Measurements from ENCODE around the gene MATR3.

The MATR3 gene

DNA sequence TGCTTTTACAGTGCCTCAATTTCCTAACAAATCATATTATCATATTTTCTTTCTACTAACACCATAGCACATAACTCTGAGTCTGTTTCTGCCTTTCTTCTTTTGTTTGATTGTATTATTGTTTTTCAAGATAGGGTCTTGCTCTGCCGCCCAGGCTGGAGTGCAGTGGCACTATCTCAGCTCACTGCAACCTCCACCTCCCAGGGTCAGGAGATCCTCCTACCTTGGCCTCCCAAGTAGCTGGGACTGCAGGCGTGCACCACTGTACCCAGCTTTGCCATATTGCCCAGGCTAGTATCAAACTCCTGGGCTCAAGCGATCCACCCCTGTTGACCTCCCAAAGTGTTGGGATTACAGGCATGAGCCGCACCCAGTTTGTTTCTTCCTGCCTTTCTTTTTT, 66.8 kb downstream of the MATR3 start:
- no peak for DNase-seq

DNA sequence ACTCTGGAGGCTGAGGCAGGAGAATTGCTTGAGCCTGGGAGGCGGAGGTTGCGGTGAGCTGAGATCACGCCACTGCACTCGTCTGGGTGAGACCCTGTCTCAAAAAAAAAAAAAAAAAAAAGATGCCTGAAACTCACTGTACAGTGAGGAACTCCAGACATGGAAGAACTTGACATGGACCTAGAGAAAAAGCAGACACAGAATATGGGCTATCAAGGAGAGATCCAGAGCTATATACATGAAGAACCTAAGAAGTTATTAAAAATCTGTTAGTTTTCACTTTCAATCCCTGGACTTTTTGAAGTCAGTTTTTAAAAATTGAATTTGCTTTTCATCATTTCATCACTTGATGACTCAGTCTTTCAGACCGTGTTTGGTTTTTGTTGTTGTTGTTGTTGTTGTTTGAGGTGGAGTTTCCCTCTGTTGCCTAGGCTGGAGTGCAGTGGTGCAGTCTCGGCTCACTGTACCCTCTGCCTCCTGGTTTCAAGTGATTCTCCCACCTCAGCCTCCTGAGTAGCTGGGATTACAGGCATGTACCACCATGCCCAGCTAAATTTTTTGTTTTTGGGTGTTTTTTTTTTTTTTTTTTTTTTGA, 68.4 kb downstream of the MATR3 start:
- no peak for DNase-seq

DNA sequence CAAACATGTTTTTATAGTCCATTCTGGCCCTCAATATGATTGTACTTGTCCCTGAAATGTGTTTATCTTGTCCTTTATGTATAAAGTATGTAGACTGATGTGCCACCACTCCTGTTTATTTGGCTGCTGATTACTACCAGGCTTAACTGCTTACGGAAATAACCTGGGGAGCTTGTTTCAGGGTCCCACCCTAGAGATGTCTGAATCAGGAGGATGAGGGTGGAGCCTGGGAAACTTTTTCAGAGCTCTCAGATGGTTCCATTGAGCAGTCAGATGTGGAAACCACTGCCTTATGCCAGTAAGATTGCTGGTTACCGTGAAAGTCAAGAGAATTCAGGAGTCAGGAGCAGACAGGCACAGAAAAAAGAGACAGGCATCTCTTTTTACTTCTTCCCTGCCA, 70.4 kb downstream of the MATR3 start:
- DNase-seq: no peak

DNA sequence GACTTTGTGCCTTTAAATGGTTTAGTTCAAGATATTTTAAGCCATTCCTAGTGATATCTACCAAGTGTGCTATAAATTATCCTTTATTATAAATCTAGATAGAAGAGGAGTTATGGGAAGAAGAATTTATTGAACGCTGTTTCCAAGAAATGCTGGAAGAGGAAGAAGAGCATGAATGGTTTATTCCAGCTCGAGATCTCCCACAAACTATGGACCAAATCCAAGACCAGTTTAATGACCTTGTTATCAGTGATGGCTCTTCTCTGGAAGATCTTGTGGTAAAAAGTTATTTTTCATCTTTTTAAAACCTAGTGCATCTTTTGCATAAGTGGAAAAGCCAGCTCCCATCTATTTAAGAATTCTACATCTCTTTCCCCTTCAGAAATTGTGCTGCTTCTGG, 70.9 kb downstream of the MATR3 start:
- DNase-seq: no peak

DNA sequence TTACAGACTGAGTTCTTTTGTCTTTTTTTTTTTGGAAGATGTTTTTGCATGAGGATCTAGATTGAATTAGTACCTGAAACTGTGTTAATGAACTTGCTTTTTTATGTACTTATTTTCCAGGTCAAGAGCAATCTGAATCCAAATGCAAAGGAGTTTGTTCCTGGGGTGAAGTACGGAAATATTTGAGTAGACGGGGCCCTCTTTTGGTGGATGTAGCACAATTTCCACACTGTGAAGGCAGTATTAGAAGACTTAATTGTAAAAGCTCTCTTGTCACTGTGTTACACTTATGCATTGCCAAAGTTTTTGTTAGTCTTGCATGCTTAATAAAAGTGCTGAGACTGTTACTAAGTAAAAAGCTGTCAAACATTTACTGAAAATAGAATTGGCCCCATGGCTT, 75.1 kb downstream of the MATR3 start:
- DNase-seq: no peak

DNA sequence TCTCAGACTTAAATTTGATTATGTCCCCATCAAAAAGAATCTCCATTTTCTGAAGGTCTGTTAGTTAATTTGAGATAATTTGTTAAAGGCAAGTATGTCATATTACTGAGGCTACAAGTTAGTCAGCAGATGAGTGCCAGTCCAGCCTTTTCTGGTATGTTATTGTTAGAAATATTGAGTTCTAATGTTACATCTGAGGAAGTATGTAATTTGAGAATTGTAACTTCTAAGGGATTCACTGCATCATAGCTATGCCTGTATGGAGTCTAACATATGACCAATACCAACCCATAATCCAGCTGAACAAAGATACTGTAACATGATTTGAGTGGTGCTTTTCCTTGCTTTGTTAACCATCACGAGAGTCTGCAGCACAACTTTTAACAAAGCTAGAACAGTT, 75.6 kb downstream of the MATR3 start:
- DNase-seq: no peak

DNA sequence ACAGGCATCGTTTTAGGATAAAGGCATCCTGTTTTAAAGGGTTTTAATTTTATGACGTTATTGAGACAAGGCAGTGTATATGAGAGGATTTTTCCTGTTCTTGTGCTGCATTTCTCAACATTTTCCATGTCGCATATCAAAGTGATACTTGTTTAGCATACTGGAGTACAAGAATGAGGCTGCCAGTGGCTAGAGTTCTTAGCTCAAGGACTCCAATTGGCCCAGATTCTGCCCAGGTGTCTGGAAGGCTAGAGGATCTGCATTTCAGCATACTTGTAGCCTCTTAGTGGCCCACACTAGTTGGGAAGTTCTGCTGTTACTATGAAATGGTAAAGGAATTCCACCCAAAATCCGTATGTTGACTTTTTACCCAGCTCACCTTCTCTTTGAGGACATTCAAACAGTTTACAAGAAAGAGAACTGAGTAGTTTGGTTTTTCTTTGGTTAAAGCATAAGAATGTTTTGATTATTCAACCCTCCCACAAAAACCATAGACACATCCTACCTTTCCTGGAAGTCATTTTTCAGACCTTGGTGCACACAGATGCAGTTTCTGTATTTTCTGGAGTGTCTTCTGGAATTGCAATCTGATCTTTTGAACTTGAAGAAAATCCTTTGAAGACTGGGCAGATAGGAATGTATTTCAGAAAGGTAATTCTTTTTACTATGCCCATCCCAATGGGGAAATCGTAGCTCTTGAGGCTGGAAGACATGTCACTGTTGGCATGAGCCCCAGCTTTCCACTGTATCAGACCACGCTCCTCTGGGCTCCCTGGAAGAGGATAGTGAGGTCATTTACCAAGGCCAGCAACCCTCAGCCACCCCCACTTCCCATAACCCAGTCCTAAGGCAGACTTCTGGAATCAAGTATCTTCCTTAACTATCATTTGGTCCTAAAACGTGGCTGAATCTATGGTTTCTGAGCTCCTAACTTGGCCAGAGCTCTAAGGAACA, 78.2 kb downstream of the MATR3 start:
- DNase-seq: no peak

DNA sequence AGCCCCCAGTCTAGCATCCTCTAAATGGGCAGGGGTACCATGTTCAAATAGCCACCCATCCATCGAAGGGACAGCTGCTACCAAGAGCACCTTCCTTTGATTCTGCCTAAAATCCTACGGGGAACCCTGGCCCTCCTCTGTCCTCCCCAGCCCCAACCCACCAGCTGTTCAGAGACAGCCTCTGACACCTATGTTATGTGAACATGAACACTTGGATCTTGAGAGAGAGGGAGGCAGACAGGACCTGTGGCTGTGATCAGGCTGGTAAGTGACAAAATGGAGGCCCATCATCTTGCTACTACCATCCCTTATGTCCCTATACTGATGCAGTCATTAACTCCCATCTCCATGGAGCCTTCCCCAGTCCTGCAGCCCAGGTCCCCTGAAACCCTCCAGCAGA, 81.4 kb downstream of the MATR3 start:
- DNase-seq: no peak

DNA sequence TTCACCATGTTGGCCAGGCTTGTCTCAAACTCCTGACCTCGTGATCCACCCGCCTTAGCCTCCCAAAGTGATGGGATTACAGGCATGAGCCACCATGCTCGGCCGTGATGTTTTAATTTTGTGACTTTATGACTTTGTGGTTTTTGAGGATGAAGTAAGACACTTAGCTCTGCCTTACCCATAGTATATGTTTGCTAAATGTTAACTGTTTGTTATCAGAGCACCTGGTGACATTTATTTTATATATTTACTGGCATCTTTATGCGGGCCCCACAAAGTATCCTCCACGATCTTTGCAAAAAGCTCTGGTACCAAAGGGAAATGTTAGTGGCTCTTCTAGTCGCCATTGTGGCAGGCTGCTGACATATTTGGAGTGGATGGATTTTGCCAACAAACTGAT, 82.8 kb downstream of the MATR3 start:
- no peak for DNase-seq

DNA sequence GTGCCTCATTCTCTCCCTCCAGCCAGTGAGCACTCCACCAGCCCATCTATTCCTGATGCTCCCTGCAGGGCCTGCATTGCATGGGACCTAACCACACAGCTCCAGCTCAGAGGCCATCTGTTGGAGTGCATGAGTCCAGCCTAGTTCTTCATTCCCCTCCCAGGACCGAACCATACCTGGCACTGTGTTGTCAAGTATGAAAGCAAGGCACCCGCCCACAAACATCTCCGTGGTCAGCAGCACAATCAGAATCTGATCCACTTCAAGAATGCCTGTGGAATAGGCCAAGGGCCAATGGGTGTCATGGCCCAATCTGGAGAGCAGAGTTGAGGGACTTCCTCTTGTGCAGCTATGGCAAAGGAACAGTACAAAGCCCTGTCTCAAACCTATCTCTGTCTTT, 83.7 kb downstream of the MATR3 start:
- DNase-seq: no peak

DNA sequence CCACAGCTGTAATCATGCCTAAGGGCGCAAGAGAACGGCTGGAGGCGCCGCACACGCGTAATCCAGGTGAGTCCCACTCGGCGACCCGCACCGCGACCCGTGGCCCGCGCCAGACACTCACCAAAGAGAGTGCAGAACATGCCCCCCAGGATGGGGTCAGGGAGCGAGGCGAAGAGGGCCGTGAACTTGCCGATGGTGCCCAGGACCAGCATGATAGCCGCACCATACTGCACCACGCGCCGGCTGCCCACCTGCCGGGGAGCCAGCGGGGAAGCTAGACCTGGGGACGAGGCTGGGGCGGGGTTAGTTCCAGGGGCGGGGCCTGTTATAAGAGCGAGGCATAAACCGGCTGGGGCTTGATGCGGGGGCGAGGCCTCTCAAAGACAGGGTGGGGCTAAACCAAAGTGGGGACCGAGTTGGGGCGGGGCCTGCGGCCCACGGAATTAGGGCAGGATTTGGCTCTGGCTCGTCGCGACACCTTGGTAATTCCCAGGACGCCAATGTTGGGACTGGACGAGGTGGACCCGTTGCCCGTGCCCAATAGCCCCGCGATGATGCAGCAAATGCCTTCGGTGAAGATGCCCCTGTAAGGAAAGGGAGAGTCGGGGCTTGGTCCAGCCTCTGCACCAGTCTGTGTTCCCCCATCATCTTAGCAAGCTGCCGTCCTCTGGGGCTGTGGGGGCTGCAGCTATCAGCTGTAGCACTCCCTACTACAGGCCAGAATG, 84.7 kb downstream of the MATR3 start:
- no peak for DNase-seq

DNA sequence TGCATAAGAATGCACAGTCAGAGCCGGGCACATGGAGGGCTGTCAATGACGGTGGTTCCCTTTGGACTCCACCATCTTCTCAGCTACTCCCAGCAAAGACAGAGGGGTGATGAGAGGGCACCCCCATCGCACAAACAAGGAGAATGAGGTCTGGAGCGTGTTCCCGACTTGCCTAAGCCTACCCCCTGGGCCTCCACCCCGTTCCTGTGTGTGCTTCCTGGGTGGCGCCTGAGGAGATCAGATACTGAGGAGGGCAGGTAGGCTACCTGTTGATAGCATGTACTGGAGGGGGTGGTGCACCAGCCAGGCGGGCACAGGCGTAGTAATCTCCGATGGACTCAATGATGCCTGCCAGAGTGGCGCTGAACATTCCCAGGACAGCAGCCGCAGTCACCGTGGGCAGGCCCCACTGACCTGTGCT, 85.4 kb downstream of the MATR3 start:
- no peak for DNase-seq

DNA sequence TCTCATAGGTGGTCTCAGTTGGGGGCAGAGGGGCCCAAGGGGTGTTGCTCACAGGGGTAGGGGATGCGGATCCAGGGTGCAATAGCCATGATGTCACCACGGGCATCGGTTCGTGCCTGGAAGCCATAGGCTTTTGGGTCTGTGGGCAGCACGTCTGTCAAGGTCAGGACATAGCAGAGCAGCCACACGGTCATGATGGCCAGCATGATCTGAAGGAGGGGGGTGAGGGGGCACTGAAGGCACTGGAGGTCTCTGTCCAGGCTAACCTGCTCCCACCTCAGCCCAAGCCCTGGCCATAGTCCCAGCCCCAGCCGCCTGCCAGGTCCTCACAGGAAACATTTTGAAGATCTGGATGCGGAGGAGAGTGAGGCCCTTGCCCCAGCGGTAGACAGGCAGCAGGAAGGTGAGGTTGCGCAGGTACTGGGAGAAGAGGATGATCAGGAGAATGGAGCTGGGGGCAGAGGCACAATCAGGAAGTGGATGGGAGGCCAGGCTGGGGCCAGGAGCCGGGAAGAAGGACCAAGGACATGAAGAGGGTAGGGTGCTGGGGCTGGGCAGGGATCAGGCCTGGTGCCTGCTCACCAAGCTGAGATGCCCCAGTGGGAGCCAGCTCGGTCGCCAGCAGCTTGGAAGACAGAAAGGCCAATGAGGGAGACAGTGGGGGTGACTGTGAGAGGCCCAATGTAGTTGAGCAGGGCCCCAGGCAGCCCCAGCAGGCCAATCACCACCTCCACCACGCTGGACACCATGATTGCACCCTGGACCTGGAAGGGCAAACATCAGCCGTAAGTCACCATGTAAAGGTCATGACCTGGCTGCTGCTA, 86.3 kb downstream of the MATR3 start:
- DNase-seq: no peak
